Measurements from ENCODE around the gene CTF1.

CTF1 gene

GRCh38 chr16:30876867-30877266, 19.5 kb upstream of the CTF1 start:
- no peak for TF ChIP-seq CTCF (conservative IDR thresholded peaks at IDR 0.05; ENCODE audit: control insufficient read depth, insufficient read depth, low read depth, low read length)
- no peak overlapping the region for H3K4me3 ChIP-seq (ENCODE audit: control insufficient read depth, low read depth, low read length)
- DNase-seq (ENCODE audit: low read depth), result peak; percentile 11

- no peak for TF ChIP-seq CTCF (conservative IDR thresholded peaks at IDR 0.05; ENCODE audit: control insufficient read depth, insufficient read depth, low read depth, low read length)
- no peak for DNase-seq (ENCODE audit: low read depth)
- no peak overlapping the region for H3K4me3 ChIP-seq (ENCODE audit: control insufficient read depth, low read depth, low read length)
These were observed 13.7 kb upstream of the CTF1 start for GRCh38 chr16:30882429-30883310.

- H3K4me3 ChIP-seq (ENCODE audit: control insufficient read depth, low read depth, low read length), result no peak overlapping the region
- no peak for TF ChIP-seq CTCF (conservative IDR thresholded peaks at IDR 0.05; ENCODE audit: control insufficient read depth, insufficient read depth, low read depth, low read length)
- no peak for DNase-seq (ENCODE audit: low read depth)
These were observed 11.7 kb upstream of the CTF1 start for GRCh38 chr16:30884760-30885159.

- TF ChIP-seq CTCF (conservative IDR thresholded peaks at IDR 0.05; ENCODE audit: control insufficient read depth, insufficient read depth, low read depth, low read length), result no peak
- no peak for DNase-seq (ENCODE audit: low read depth)
- H3K4me3 ChIP-seq (ENCODE audit: control insufficient read depth, low read depth, low read length), result no peak overlapping the region
These were observed 11.2 kb upstream of the CTF1 start for GRCh38 chr16:30885196-30885595.

- DNase-seq (ENCODE audit: low read depth), result no peak
- no peak overlapping the region for H3K4me3 ChIP-seq (ENCODE audit: control insufficient read depth, low read depth, low read length)
- TF ChIP-seq CTCF (conservative IDR thresholded peaks at IDR 0.05; ENCODE audit: control insufficient read depth, insufficient read depth, low read depth, low read length), result no peak
These were observed 10.3 kb upstream of the CTF1 start for GRCh38 chr16:30886145-30886544.

GRCh38 chr16:30887927-30888326, 8.5 kb upstream of the CTF1 start:
- DNase-seq (ENCODE audit: low read depth), result no peak
- TF ChIP-seq CTCF (conservative IDR thresholded peaks at IDR 0.05; ENCODE audit: control insufficient read depth, insufficient read depth, low read depth, low read length), result no peak
- no peak overlapping the region for H3K4me3 ChIP-seq (ENCODE audit: control insufficient read depth, low read depth, low read length)
